C4-2B (cell line): ENCODE data around the gene GTF3C4.

Experiments used
- CTCF ChIP-seq: fragments of 450-650 bp; conservative IDR thresholded peaks from 2 replicates; pipeline ENCODE4 v1.5.1; 2017; ENCODE audit warnings: mild to moderate bottlenecking
- ZFX ChIP-seq: fragments of 450-650 bp; IDR thresholded peaks from 2 replicates; pipeline ENCODE4 v1.6.1; 2017

DNA sequence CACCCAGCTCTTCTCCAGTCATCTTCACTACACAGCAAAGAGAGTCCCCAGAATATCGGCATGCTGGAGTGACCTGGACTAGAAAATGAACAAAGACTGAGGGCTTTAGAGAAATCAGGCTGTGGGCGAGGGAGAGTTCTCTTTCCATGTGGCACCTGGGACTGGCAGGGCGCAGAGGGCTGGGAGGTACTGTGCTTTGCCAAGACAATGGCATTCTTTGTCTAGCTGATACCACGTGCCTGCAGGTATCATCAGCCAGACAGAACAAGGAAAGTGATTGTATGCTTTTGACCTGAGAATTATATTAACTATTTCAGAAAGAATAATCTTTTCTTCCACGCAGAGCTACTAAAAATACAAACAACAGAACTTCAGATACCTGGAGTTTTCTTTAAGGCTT is 30.9 kb upstream of the GTF3C4 start:
- TF ChIP-seq CTCF (no peak), ZFX (no peak)
